ENCODE measurements around the gene ADCY5. TPM values are rescaled to one million over a fixed set of nuclear protein-coding genes. Genes with fewer than 3 reads are reported as not detected.

Gene ADCY5
- total RNA-seq, 1 donor from 2014 or later: not detected

GRCh38 chr3:123337948-123338619 is 110.8 kb downstream of the ADCY5 start:
- Histone ChIP-seq H3K27me3 (ENCODE audit: control insufficient read depth, insufficient read depth, low read length) (no peaks in the 10 kb centered on the region), H3K4me3 (ENCODE audit: low read depth, low read length) (no peak overlapping the region), H3K36me3 (ENCODE audit: control insufficient read depth, insufficient read depth, low read length) (no peaks in the 10 kb centered on the region)
- TF ChIP-seq, protein P1, sequence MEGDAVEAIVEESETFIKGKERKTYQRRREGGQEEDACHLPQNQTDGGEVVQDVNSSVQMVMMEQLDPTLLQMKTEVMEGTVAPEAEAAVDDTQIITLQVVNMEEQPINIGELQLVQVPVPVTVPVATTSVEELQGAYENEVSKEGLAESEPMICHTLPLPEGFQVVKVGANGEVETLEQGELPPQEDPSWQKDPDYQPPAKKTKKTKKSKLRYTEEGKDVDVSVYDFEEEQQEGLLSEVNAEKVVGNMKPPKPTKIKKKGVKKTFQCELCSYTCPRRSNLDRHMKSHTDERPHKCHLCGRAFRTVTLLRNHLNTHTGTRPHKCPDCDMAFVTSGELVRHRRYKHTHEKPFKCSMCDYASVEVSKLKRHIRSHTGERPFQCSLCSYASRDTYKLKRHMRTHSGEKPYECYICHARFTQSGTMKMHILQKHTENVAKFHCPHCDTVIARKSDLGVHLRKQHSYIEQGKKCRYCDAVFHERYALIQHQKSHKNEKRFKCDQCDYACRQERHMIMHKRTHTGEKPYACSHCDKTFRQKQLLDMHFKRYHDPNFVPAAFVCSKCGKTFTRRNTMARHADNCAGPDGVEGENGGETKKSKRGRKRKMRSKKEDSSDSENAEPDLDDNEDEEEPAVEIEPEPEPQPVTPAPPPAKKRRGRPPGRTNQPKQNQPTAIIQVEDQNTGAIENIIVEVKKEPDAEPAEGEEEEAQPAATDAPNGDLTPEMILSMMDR (IDR thresholded peaks at IDR 0.05; ENCODE audit: insufficient read depth, low read length, severe bottlenecking): no peak
- DNase-seq (ENCODE audit: low read depth) (no peak), FAIRE-seq (no peak)

DNA sequence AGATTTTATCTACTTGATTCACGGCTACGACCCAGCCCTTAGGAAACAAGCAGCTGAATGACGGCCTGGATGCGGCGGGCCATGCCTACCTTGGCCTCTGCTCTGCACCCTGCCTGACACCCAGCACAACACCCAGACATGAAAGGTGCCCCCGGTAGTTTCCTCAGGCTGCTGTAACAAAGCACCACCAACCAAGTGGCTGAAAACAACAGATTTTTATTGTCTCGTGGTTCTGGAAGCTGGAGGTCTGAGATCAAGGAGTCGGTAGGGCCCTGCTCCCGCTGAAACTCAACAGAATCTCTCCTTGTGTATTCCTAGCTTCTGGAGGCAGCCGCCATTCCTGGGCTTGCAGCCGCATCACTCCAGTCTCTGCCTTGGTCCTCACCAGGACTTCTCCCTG is 111.7 kb downstream of the ADCY5 start:
- DNase-seq (ENCODE audit: low read depth) (no peak), FAIRE-seq (peak; percentile 81)
- Histone ChIP-seq H3K36me3 (ENCODE audit: control insufficient read depth, insufficient read depth, low read length) (no peaks in the 10 kb centered on the region), H3K27me3 (ENCODE audit: control insufficient read depth, insufficient read depth, low read length) (no peaks in the 10 kb centered on the region), H3K4me3 (ENCODE audit: low read depth, low read length) (no peak overlapping the region)
- TF ChIP-seq, protein P1 (IDR thresholded peaks at IDR 0.05; ENCODE audit: insufficient read depth, low read length, severe bottlenecking): no peak

DNA sequence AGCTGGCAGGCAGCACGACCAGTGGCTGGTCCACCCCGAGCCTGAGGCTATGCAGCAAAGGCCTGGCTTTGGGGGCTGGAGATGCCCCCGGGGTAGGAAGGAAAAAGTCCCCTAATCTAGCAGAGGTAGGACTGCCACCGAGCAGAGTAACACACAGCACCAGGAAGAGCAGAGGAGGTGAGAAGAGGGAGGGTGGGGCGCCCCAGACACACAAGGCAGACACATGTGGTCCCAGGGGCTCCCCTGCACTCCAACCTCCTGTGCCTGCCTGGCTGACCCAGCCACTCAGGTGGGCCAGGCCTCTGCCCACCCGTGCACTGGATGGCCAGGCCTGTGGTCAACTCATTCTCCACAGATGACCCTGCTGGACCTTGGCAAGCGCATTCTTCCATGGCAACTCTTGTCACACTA is 112.4 kb downstream of the ADCY5 start:
- Histone ChIP-seq H3K36me3 (ENCODE audit: control insufficient read depth, insufficient read depth, low read length) (no peaks in the 10 kb centered on the region), H3K27me3 (ENCODE audit: control insufficient read depth, insufficient read depth, low read length) (no peaks in the 10 kb centered on the region), H3K4me3 (ENCODE audit: low read depth, low read length) (no peak overlapping the region)
- FAIRE-seq (no peak), DNase-seq (ENCODE audit: low read depth) (no peak)
- TF ChIP-seq, protein P1 (IDR thresholded peaks at IDR 0.05; ENCODE audit: insufficient read depth, low read length, severe bottlenecking): no peak

DNA sequence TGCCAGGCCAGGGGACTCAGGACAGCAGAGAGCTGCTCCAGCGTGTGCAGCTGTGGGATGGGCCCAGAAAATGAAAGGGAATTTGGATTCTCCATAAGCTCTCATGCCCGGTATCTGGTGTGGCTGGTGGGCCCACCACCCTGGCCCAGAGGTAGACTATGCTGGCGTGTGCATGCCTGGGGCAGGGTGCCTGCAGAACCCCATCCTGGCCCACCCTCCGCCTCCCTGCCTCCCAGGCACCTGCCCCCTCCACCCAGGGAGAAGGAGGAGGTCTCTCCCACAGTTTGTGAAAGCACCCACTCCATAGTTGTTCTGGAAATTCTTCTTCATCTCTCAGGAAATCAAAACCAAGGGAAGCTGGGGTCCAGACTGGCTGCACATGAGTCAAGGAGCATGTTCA is 112.9 kb downstream of the ADCY5 start:
- FAIRE-seq (no peak), DNase-seq (ENCODE audit: low read depth) (no peak)
- H3K27me3 ChIP-seq (ENCODE audit: control insufficient read depth, insufficient read depth, low read length): no peaks in the 10 kb centered on the region
- TF ChIP-seq, protein P1 (IDR thresholded peaks at IDR 0.05; ENCODE audit: insufficient read depth, low read length, severe bottlenecking): no peak
- no peak overlapping the region for H3K4me3 ChIP-seq (ENCODE audit: low read depth, low read length)
- no peaks in the 10 kb centered on the region for H3K36me3 ChIP-seq (ENCODE audit: control insufficient read depth, insufficient read depth, low read length)

DNA sequence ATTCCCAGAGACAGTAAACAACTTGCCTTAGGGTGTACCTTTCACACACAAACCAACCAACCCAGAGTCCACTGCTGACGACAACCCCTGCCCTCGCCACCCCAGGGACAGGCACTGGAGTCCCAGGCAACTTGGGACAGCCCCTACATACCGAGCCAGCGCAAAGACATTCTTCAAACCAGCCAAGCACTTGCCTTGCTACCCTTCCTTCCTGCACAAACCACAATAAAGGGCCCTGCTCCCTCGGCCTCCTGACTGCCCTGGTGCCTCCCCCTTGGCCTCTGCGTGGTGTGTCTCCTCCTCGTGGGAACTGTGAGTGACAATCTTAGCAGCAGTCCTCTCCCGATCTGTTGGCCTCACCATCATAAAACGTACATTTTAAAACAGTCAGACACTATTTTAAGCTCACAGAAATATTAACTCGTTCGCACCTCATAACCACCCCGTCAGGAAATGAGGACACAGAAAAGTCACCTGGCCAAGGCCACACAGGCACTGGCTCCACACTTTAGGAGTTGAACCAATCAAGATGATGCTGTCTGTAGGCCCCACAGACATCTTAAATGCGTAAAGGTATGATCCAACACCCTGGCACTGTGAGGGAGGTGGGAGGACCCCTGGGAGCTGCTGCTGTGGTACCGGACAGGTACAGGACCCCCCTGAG is 113.8 kb downstream of the ADCY5 start:
- no peak for FAIRE-seq
- no peaks in the 10 kb centered on the region for H3K36me3 ChIP-seq (ENCODE audit: control insufficient read depth, insufficient read depth, low read length)
- TF ChIP-seq, protein P1 (IDR thresholded peaks at IDR 0.05; ENCODE audit: insufficient read depth, low read length, severe bottlenecking): no peak
- DNase-seq (ENCODE audit: low read depth): no peak
- peaks cover 2% of the 10 kb centered on the region for H3K27me3 ChIP-seq (ENCODE audit: control insufficient read depth, insufficient read depth, low read length)
- H3K4me3 ChIP-seq (ENCODE audit: low read depth, low read length): no peak overlapping the region

Measured in bronchial epithelial cell (primary cell).